Stimulated activated CD4-positive, alpha-beta T cell treated with anti-CD3 and anti-CD28 coated beads, Interleukin-12 subunit alpha, Interleukin-12 subunit beta, amount 100 ng/mL, for 4 hours (primary cell): ENCODE data around the gene IMPA2.
"Not testable (repeated sequence)": the region's sequence is repeated elsewhere in the genome, so short reads cannot be mapped to it uniquely, and the experiment has no call there.

Experiments used
- DNase-seq: peaks from one replicate; pipeline ENCODE4 v3.0.0-alpha.2; 2020

Gene IMPA2

GRCh38 chr18:12056034-12056883 lies 75.0 kb downstream of the IMPA2 start:
- no peak for DNase-seq

GRCh38 chr18:12056884-12057402 lies 75.6 kb downstream of the IMPA2 start:
- DNase-seq: no peak

DNA sequence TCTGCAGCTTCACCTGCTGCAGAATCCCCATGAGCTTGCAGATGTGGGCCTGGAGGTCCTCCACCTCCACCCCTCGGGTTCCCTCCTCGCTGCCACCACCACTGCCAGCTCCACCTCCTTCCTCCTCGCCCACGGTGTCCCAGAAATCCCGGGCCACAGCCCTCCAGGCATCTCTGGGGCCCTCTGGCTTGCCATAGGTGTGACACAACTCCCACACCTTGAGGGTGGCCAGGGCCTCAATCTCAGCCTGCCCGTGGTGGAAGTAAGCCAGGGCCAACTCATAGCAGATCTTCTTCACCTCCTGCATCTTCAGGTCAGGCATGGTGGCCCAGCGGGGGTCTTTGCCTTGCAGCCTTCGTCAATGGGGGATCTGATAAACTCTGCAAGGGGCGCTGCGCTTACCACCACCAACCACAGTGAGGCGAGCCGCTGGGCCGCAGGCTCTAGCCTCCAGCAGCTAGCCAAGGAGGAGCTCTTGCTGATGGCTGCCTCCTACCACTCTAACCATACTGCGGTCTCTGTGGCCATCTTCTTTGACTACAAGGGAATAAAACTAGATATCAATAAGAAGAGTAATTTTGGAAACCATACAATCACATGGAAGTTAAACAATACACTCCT lies 76.2 kb downstream of the IMPA2 start:
- DNase-seq: no peak

DNA sequence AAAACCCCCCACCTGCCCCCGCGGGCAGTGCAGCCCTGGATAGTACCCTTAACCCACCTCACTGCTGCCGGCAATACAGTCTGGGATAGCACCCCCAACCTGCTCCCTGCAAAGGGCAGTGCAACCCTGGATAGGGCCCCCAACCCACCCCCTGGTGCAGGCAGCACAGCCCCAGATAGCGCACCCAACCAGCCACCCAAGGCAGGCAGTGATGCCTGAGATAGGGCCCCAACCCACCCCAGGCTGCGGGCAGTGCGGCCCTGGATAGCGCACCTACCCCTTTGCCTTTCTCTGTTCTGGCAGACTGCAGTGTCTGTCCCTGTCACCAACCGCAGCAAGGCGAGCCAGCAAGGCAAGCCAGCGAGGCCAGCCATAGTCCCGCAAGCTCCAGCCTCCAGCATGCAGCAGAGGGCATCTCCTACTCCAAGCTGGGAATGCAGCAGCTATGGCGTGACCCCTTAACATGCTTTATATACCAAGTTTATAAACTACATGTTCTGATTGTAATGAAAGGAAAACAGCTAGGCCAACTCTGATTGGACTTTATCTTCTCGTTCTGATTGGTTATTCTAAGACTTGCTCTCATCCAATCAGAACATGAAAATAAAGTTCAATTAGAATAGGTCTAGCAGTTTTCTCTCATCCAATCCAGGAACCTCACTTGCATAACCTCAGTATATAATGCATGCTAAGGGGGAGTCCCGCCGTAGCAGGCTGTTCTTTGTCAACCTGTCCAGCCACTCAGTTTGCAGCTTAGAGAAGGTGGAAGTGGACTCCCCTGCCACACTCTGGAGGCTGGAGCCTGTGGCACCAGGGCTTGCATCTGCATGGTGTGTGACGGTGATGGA lies 78.3 kb downstream of the IMPA2 start:
- no peak for DNase-seq

DNA sequence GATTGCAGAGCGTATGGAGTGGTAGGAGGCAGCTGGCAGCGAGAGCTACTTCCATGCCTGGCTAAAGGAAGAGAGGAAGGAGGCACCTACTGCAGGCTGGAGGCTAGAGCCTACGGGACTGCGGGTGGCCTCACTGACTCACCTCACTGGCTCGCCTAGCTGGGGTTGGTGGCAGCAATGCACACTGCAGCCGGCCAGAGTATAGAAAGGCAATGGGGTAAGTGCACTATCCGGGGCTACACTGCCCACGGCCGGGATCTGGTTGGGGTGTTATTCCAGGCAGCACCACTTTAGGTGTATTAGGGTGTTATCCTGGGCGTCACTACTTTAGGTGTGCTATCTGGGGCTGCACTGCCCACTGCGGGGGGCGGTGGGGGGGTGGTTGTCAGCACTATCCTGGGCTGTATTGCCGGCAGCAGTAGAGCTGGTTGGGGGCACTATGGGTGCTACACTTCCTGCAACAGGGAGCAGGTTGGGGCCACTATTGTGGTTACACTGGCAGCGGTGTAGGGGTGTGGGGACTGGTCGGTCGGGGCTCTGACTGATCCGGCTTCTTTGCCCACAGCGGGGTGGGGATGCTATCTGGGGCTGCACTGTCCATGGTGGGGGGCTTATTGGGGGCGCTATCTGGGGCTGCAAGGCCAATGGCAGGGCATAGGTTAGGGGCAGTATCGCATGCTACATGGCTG lies 79.0 kb downstream of the IMPA2 start:
- no peak for DNase-seq

GRCh38 chr18:12061685-12062084 lies 80.4 kb downstream of the IMPA2 start:
- no peak for DNase-seq

DNA sequence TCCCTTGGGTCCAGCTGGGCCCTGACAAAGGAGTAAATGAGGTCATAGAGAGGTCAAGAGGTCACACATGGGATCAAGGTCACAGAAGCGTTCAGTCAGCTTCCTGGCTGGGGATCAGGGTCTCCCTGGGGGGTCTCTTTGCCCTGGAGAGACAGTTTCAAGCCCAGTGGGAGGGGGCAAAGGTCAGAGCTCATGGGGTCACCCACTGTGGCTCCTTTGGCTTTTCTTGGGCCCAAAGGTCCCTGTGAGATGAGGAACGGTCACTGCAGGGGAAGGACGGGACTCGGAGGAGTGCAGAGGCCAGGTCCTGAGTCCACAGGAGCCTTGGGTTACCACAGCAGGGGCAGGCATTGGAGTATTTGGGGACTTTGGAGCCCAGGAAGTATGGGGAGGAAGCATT lies 81.7 kb downstream of the IMPA2 start:
- no peak for DNase-seq

DNA sequence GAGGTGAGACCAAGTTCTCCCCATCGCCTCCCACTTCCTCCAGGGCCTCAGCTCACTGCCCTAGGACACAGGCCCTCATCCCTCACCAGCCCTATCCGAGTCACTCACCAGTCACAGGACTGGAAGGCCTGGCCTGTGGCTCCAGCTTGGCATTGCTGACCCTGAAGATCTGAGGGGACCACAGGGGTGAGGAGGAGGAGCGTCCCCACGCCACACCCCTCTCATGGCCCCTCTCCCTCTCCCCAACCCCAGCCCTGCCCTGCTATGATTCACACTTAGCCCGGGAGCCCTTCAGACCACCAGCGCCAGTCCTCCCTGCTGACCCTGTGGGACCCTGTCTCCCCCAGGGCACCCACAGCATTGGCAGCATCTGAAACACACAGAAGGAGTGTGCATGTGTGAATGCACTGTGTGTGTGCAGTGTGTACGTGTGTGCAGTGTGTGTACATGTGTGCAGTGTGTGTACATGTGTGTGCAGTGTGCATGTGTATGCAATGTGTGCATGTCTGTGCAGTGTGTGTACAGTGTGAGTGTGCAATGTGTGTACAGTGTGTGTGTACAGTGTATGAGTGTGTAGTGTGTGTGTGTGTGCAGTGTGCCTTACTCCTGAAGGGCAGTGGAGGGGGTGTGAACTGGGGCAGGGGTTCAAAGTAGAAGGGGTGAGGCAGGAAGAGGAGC lies 82.9 kb downstream of the IMPA2 start:
- no peak for DNase-seq

DNA sequence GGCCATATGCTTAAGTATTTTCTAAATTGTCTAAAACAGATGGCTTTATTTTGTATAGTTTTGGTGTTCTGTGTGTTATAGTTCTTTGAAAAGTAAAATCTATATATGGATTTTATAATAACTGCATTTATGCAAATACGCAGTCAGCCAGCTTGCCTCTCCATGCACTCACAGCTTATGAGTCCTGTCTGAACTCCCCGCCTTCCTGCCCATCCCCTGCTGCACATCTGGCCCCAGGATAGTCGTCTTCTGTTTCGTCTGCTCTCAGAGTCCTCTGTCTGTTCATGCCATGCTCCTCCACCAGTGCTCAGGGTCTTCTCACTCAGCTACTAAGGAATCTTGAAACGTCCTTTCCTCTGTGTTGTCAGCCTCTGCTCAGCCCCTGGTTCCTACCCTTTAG lies 84.1 kb downstream of the IMPA2 start:
- DNase-seq: no peak

DNA sequence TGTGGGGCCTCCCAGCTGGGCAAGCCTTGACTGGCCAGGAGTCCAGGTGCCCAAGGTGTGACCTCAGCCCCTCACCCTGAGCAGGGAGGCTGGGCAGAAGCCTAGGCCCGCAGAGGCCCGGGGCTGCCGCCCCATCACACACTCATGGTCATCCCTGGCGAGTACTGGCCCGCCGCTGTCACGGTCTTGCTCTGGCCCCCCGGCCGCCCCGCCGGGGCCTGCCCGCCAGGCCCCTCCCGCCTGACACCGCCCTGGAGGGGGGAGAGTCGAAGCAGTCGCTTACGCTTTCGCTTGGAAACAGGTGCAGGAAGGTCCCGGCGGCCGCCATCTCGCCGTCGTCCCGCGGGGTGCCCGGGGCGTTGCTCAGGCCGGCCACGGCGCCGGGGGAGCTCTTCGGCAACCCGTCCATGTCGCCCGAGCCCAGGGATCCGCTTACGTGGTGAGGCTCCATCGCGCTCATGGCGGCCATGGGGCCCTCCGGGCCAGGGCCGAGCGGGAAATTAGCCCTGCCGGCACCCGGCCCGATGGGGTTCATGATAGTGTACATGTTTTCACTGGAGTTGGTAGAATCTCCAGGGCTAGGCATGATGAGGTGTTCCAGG lies 85.7 kb downstream of the IMPA2 start:
- DNase-seq: no peak

- DNase-seq: no peak
These were observed 86.4 kb downstream of the IMPA2 start for GRCh38 chr18:12067671-12068070.

DNA sequence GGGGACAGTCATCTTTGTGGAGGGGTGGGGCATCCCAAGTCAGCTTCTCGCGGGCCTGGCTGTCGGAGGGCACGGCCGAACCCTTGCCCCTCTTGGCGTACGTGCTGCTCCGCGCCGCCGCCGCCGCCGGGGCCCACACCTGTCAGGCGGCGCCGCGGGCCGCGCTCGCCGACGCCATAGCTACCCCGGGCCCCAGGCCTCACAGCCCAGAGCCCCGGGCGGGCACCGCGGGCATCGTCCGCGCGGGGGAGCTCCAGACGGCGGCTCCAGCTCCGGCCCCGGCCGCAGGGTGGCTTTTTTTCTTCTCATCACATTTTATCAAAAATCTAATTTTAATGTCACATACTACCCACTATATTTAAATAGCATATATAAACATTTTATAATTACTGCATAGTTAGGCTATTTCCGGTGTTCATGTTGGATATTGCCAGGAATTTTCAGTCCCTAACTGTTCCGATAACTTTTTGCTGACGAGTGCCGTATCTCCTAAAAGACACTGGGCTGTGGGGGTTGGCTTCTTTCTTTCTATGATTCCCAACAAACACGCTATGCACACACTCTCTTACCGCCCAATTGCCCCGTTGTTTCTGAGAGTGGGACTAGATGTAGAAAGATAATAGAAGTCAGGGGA lies 87.1 kb downstream of the IMPA2 start:
- DNase-seq: not testable (repeated sequence)

- no peak for DNase-seq
These were observed 87.6 kb downstream of the IMPA2 start for GRCh38 chr18:12068950-12069320.

DNA sequence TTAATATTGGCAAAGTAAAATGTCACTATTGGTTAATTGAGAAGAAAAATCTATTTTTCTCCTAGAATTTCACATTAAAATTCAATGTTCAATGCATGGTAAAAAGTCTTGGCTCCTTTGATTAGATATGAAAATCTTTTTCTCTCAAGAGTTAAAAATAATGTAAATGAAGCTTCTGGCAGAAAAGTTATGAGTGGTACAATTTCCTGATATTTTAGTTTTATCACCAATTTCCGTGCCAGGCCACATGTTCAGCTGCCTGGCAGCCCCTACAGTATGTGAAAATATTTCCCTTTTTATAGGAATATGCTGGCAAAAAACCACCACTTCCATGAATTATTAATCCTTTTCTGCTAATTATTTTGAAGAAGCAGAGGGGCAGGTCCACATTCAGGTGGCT lies 89.8 kb downstream of the IMPA2 start:
- DNase-seq: not testable (repeated sequence)

DNA sequence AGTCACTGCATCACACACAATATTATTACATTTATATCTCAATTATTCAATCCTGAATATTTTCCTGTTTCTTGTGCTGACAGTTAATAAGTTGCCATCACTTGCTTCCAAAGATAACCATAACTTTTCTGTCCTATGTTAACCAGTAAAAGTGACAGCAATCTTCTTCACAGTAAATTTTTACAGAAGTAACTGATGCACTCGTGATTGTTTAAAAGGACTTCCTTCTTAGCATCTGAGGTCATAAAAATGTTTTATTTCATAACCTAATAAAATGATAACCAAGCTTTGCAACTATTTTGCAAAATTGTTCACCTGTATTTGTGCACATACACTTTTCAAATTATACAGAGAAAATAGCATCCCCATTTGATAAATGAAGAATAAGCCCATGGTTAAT lies 91.7 kb downstream of the IMPA2 start:
- DNase-seq: no peak

- DNase-seq: no peak
These were observed 93.4 kb downstream of the IMPA2 start for GRCh38 chr18:12074736-12075135.

DNA sequence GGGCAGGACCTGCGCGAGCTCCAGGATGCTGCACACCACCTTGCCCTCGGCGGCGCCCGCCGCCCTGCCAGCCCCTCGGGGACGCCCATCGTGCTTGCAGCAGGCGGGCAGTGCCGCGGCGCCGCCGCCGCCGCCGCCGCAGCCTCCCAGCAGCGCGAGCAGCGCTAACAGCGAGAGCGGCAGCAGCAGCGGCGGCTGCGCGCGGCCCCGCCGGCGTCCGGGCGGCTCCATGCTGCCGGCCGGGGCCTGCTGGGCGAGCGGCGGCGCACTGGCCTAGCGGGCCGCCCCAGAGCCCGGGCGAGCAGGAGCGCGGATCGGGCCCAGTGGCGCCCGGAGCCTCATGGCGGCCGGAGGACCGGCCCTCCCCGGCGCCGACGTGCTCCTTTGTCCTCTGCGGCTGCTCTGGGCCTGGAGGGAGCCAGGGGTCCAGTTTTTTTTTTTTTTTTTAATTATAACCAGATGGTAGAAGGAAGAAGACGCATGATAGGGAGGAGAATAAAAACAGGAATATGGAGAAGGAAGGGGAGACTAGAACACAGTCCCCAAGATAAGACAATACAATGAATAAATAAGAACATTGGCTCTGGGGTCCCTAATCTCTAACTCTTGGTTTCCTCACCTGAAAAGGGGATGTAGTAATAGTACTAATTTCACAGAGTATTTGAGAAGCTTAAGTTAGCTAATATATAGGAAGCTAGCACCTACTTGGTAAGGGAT lies 95.3 kb downstream of the IMPA2 start:
- DNase-seq: no peak

- not testable (repeated sequence) for DNase-seq
These were observed 96.7 kb downstream of the IMPA2 start for GRCh38 chr18:12077994-12078393.

DNA sequence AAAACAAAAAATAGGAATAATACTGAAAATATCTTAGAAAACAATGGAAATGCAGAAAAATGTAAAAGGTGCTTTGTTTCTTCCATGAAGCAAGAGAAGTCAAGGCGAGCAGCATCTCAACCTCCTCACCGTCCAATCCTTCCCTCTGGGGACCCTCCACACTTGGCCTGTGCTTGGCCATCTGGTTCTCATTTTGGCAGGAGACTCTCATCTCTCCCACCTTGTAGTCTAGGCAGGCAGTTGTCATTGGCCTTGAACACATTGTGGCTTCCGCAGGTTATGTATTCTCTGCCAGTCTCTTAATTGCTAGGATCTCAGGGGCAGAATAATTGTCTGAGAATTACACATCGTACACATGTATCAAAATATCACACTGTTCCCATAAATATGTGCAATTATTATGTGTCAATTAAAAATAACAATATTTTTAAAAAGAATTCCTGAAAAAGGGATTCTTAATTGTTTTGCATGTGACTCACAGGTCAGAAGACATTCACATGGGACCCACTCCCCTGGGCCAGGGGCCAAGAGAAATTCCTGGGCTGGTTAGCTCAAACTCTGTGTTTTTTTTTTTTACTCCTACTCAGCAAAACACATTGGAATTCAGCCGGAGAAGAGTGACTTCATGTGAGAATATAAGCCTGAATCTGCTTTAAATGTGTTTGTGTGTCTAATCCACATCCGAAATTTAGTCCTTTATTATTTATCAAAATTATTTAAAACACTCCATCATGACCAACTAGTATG lies 98.4 kb downstream of the IMPA2 start:
- DNase-seq: no peak
